Ishikawa (cell line): ENCODE data around the gene SST.

Source experiments
- CEBPB ChIP-seq: IDR thresholded peaks from 2 replicates; pipeline ENCODE4 v1.6.1; 2012
- CREB1 ChIP-seq: IDR thresholded peaks from 2 replicates; pipeline ENCODE4 v1.6.1; 2012; ENCODE audit warnings: low read depth
- EGR1 ChIP-seq: IDR thresholded peaks from 2 replicates; pipeline ENCODE4 v1.6.1; 2012
- EP300 ChIP-seq: IDR thresholded peaks from 2 replicates; pipeline ENCODE4 v1.6.1; 2012; ENCODE audit warnings: borderline replicate concordance
- FOXM1 ChIP-seq: IDR thresholded peaks from 2 replicates; pipeline ENCODE4 v1.6.1; 2012; ENCODE audit warnings: low read depth, borderline replicate concordance
- NFIC ChIP-seq: IDR thresholded peaks from 2 replicates; pipeline ENCODE4 v1.6.1; 2012
- RAD21 ChIP-seq: IDR thresholded peaks from 2 replicates; pipeline ENCODE4 v1.6.1; 2012; ENCODE audit warnings: low read depth
- REST ChIP-seq: IDR thresholded peaks from 2 replicates; pipeline ENCODE4 v1.6.1; 2012; ENCODE audit warnings: low read depth, mild to moderate bottlenecking
- TAF1 ChIP-seq: IDR thresholded peaks from 2 replicates; pipeline ENCODE4 v1.6.1; 2012; ENCODE audit warnings: low read depth, mild to moderate bottlenecking
- TCF12 ChIP-seq: IDR thresholded peaks from 2 replicates; pipeline ENCODE4 v1.6.1; 2012; ENCODE audit warnings: low read depth
- TEAD4 ChIP-seq: IDR thresholded peaks from 2 replicates; pipeline ENCODE4 v1.6.1; 2012
- USF1 ChIP-seq: IDR thresholded peaks from 2 replicates; pipeline ENCODE4 v1.6.1; 2012
- YY1 ChIP-seq: IDR thresholded peaks from 2 replicates; pipeline ENCODE4 v1.6.1; 2012; ENCODE audit warnings: low read depth
- ZBTB7A ChIP-seq: IDR thresholded peaks from 2 replicates; pipeline ENCODE4 v1.6.1; 2012; ENCODE audit warnings: low read depth
- TF ChIP-seq, protein P1 (sequence below): IDR thresholded peaks from 2 replicates; pipeline ENCODE4 v1.6.1; 2012

SST gene

GRCh38 chr3:187713504-187713903, 43.3 kb upstream of the SST start:
- TF ChIP-seq TAF1 (no peak), ZBTB7A (no peak), REST (no peak), TCF12 (no peak), EGR1 (no peak), TEAD4 (no peak), CREB1 (no peak)
- TF ChIP-seq, protein P1, sequence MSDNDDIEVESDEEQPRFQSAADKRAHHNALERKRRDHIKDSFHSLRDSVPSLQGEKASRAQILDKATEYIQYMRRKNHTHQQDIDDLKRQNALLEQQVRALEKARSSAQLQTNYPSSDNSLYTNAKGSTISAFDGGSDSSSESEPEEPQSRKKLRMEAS = no peak

- TF ChIP-seq, protein P1 = no peak
- TF ChIP-seq CEBPB (no peak), TAF1 (no peak), TEAD4 (no peak), USF1 (no peak), TCF12 (no peak)
These were observed 39.0 kb upstream of the SST start for GRCh38 chr3:187709155-187709554.

DNA sequence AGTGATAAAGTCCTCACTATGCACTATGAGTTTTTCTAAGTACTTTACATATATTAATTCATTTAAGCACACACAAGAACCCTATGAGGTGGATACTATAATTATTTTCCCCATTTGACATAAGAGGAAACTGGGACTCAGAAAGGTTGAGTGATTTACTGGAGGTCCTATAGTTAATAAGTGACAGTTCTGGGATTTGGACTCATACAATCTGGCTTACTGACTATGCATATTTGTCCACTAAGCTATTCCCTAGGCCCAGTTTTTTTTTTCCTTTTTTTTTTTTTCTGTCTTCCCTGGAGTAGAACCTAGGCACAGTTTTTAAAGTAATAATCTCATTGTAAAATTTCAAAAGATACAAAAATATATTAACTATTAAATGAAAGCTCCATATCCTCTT, 38.5 kb upstream of the SST start:
- no peak for TF ChIP-seq TAF1
- no peak for TF ChIP-seq CREB1
- no peak for TF ChIP-seq FOXM1
- no peak for TF ChIP-seq RAD21
- no peak for TF ChIP-seq TCF12
- no peak for TF ChIP-seq EGR1
- TF ChIP-seq CEBPB = no peak
- TF ChIP-seq REST = no peak
- TF ChIP-seq YY1 = no peak
- TF ChIP-seq, protein P1 = no peak
- no peak for TF ChIP-seq USF1
- TF ChIP-seq EP300 = no peak
- no peak for TF ChIP-seq TEAD4
- TF ChIP-seq NFIC = no peak
- TF ChIP-seq ZBTB7A = no peak

GRCh38 chr3:187706971-187707370, 36.8 kb upstream of the SST start:
- TF ChIP-seq FOXM1 = no peak
- no peak for TF ChIP-seq ZBTB7A
- TF ChIP-seq CEBPB = no peak
- TF ChIP-seq NFIC = no peak
- TF ChIP-seq REST = no peak
- TF ChIP-seq TEAD4 = no peak
- TF ChIP-seq, protein P1 = no peak
- no peak for TF ChIP-seq EP300
- TF ChIP-seq TAF1 = no peak
- TF ChIP-seq CREB1 = no peak
- TF ChIP-seq USF1 = no peak
- no peak for TF ChIP-seq YY1
- TF ChIP-seq EGR1 = no peak
- no peak for TF ChIP-seq RAD21
- no peak for TF ChIP-seq TCF12
